ENCODE results near the gene TSNAXIP1.
A peak's percentile ranks its signal among the peaks of the same experiment; 100 is the strongest.
"Not testable (repeated sequence)": the region's sequence is repeated elsewhere in the genome, so short reads cannot be mapped to it uniquely, and the experiment has no call there.

The TSNAXIP1 gene

GRCh38 chr16:67833030-67833414 is 26.3 kb downstream of the TSNAXIP1 start:
- H3K4me3 ChIP-seq (replicated peaks; ENCODE audit: low read depth, low read length): peak overlapping the region; percentile 79
- TF ChIP-seq CTCF (IDR thresholded peaks at IDR 0.05; ENCODE audit: low read length, missing control alignments): no peak
- DNase-seq (ENCODE audit: low read depth): peak; percentile 41

DNA sequence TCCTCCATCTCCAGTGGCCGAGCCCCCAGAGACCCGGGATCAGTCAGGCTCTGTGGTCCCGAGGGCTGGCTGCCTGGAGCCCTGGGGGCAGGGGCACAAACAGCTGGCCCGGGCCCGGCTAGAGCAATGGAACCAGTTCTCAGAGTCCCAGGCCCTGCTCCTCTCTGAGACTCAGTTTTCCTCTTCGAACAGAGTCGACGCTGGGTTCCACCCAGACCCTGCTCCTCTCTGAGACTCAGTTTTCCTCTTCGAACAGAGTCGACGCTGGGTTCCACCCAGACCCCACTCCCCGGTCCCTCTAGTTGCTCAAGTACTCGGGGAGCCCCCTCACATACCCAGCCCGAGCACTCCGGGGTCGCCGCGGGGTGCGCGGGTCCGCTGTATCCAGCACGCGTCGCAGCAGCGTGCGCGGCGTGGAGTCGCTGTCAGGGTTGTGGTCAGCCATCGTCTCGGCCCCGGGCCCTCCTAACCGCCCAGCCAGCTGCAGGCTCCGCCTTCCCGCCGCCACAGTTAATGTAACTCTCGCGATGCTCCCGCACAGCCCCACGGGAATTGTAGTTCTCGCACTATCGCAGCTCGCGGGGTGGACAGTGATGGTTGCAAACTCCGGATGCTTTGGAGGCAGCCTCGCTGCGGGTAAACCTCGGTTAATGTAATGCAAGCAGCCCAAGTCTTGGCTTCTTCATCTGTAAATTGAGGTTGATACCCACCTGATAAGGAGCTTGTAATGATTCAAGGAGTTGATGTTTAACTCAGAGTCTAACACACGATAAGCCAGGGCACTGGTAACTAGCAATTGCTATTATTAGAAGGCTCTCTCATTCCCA is 26.9 kb downstream of the TSNAXIP1 start:
- DNase-seq (ENCODE audit: low read depth): peak; percentile 90
- no peak for TF ChIP-seq CTCF (IDR thresholded peaks at IDR 0.05; ENCODE audit: low read length, missing control alignments)
- H3K4me3 ChIP-seq (replicated peaks; ENCODE audit: low read depth, low read length): peak overlapping the region; percentile 79

DNA sequence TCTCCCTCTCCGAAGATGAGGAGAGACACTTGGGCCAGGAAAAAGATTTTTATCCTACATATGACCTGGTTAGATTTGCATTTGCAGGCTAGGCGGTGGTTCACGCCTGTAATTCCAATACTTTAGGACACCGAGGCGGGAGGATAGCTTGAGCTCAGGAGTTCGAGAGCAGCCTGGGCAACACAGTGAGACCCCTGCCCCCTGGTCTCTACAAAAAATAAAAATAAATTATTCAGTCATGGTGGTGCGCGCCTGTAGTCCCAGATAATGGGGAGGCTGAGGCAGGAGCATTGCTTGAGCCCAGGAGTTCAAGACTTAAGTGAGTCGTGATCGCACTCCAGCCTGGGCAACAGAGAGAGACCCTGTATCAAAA is 27.5 kb downstream of the TSNAXIP1 start:
- DNase-seq (ENCODE audit: low read depth): no peak
- no peak for TF ChIP-seq CTCF (IDR thresholded peaks at IDR 0.05; ENCODE audit: low read length, missing control alignments)
- peak overlapping the region; percentile 79 for H3K4me3 ChIP-seq (replicated peaks; ENCODE audit: low read depth, low read length)

DNA sequence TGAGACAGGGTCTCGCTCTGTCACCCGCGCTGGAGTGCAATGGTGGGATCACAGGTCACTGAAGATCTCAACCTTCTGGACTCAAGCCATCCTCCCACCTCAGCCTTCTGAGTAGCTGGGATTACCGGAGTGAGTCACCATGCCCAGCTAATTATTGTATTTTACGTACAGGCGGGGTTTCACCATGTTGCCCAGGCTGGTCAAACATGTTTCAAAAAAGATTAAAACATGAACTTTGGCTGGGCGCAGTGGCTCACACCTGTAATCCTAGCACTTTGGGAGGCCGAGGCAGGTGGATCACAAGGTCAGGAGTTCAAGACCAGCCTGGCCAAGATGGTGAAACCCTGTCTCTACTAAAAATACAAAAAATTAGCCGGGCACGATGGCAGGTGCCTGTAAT is 30.5 kb downstream of the TSNAXIP1 start:
- not testable (repeated sequence) for DNase-seq (ENCODE audit: low read depth); H3K4me3 ChIP-seq (replicated peaks; ENCODE audit: low read depth, low read length)

DNA sequence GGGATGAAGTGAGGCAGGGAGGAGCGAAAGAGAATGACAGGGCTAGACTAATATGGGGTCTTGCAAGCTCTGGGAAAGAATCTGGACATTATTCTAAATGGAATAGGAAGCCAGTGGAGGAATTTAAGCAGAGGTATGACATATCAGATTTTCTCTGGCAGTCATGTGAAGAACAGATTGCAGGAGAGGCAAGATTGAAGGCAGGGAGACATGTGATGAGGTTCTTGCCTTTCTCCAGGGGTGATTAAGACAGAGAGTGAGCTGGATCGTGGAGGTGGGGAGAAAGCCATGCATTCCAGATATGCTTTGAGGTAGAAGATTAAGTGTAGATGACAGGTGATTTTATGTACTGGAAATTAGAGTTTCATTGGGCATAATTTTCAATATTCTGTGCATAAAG is 31.1 kb downstream of the TSNAXIP1 start:
- H3K4me3 ChIP-seq (replicated peaks; ENCODE audit: low read depth, low read length): no peak overlapping the region
- TF ChIP-seq CTCF (IDR thresholded peaks at IDR 0.05; ENCODE audit: low read length, missing control alignments): no peak
- no peak for DNase-seq (ENCODE audit: low read depth)

GRCh38 chr16:67841198-67841815 is 34.6 kb downstream of the TSNAXIP1 start:
- TF ChIP-seq CTCF (IDR thresholded peaks at IDR 0.05; ENCODE audit: low read length, missing control alignments): no peak
- H3K4me3 ChIP-seq (replicated peaks; ENCODE audit: low read depth, low read length): peak overlapping the region; percentile 95
- DNase-seq (ENCODE audit: low read depth): no peak

GRCh38 chr16:67841816-67842508 is 35.3 kb downstream of the TSNAXIP1 start, which contains the start of gene THAP11:
TSS of gene THAP11 (plus strand) at chr16:67842320. CDS start at chr16:67842555, 235 bp downstream.
- TF ChIP-seq CTCF (IDR thresholded peaks at IDR 0.05; ENCODE audit: low read length, missing control alignments): peak; percentile 80
- peak within 1 kb of the TSS; percentile 95 for H3K4me3 ChIP-seq (replicated peaks; ENCODE audit: low read depth, low read length)
- peak; percentile 96 for DNase-seq (ENCODE audit: low read depth)
